Measurements from ENCODE around the gene INPP1.

GRCh38 chr2:190336420-190336819 is 7.0 kb upstream of the INPP1 start:
- TF ChIP-seq, protein P1, sequence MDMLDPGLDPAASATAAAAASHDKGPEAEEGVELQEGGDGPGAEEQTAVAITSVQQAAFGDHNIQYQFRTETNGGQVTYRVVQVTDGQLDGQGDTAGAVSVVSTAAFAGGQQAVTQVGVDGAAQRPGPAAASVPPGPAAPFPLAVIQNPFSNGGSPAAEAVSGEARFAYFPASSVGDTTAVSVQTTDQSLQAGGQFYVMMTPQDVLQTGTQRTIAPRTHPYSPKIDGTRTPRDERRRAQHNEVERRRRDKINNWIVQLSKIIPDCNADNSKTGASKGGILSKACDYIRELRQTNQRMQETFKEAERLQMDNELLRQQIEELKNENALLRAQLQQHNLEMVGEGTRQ (IDR thresholded peaks at IDR 0.05; ENCODE audit: borderline replicate concordance, low read depth, low read length) = no peak
- no peak for TF ChIP-seq POLR2AphosphoS5 (IDR thresholded peaks at IDR 0.05; ENCODE audit: low read depth, low read length)
- no peak for TF ChIP-seq CHD2 (IDR thresholded peaks at IDR 0.05; ENCODE audit: low read length, partially characterized antibody)
